ENCODE measurements around the gene CYB5B. TPM values are rescaled to one million over a fixed set of nuclear protein-coding genes. Genes with fewer than 3 reads are reported as not detected.

The CYB5B gene
- total RNA-seq, 1 donor from 2014 or later, result 102 TPM

- no peak for DNase-seq (ENCODE audit: extremely low read depth, low read depth, low spot score)
These were observed 58.1 kb downstream of the CYB5B start for GRCh38 chr16:69482410-69482991.

- DNase-seq (ENCODE audit: extremely low read depth, low read depth, low spot score), result no peak
These were observed 59.2 kb downstream of the CYB5B start for GRCh38 chr16:69483611-69484010.

DNA sequence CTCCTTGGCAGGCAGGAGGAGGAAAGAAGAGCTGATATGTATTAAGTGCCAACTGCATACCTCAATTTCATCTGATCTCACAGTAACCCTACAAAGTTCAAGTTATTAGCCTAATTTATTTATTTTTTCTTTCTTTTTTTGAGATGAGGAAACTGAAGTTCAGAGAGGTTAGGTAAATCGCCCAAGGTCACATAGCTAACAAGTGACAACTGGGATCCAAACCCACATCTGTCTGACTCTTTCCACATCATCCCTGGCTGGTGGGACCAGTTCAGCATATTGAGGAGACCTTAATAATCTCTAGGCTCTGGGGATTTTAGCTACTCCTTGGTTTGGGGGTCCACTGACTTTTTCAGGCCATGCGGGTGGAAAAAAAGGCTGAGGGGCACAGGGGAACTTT lies 60.9 kb downstream of the CYB5B start:
- DNase-seq (ENCODE audit: extremely low read depth, low read depth, low spot score), result no peak

GRCh38 chr16:69485816-69486215 lies 61.4 kb downstream of the CYB5B start:
- DNase-seq (ENCODE audit: extremely low read depth, low read depth, low spot score), result no peak

GRCh38 chr16:69486272-69486671 lies 61.9 kb downstream of the CYB5B start:
- no peak for DNase-seq (ENCODE audit: extremely low read depth, low read depth, low spot score)

GRCh38 chr16:69486724-69487123 lies 62.3 kb downstream of the CYB5B start:
- no peak for DNase-seq (ENCODE audit: extremely low read depth, low read depth, low spot score)

- DNase-seq (ENCODE audit: extremely low read depth, low read depth, low spot score), result no peak
These were observed 66.4 kb downstream of the CYB5B start for GRCh38 chr16:69490707-69491324.

DNA sequence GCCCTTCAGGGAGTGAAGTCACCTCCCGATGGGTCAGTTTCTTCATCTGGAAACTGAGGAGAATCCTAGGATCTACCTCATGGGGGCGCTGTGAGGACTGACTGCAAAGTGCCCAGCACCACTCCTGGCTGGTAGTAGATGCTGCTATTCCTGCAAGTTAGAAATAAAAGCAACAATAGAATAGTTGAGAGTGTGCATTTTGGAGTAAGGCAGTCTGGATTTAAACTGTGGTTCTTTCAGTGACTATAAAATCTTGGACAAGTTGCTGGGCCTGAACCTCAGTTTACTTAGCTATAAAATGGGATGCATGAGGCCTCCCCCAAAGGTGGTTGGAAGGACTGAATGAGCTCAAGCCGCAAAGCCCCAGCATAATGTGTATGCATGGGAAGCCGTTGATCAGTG lies 70.6 kb downstream of the CYB5B start:
- DNase-seq (ENCODE audit: extremely low read depth, low read depth, low spot score), result peak; percentile 14

DNA sequence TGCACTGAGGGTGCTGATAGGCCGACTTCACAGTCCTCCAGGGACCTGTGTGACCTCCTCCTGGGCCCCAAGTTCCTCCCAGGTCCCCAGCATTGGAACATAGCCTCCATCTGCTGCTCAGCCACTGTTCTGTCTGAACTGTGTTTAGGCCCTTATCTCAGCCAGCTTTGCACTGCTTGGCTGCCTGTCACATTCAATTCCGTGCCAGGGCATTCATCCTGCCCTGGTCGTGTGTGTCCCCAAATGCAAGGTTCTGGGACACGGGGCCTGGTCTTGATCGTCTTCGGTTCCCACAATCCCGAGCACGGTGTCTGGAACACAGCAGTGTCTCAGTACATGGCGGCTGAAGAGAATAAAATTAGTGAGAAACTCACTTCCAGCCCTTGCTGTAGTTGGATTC lies 71.4 kb downstream of the CYB5B start:
- DNase-seq (ENCODE audit: extremely low read depth, low read depth, low spot score), result no peak

GRCh38 chr16:69496376-69496775 lies 72.0 kb downstream of the CYB5B start:
- DNase-seq (ENCODE audit: extremely low read depth, low read depth, low spot score), result no peak

DNA sequence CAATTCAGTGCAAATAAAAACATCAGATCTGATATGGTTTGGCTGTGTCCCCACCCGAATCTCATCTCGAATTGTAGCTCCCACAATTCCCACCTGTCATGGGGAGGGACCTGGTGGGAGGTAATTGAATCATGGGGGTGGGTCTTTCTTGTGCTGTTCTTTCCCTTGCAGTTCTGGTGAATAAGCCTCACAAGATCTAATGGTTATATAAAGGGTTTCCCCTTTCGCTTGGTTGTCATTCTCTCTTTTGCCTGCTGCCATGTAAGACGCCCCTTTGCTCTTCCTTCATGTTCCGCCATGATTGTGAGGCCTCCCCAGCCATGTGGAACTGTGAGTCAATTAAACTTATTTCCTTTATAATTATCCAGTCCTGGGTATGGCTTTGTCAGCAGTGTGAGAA lies 72.5 kb downstream of the CYB5B start:
- no peak for DNase-seq (ENCODE audit: extremely low read depth, low read depth, low spot score)

DNA sequence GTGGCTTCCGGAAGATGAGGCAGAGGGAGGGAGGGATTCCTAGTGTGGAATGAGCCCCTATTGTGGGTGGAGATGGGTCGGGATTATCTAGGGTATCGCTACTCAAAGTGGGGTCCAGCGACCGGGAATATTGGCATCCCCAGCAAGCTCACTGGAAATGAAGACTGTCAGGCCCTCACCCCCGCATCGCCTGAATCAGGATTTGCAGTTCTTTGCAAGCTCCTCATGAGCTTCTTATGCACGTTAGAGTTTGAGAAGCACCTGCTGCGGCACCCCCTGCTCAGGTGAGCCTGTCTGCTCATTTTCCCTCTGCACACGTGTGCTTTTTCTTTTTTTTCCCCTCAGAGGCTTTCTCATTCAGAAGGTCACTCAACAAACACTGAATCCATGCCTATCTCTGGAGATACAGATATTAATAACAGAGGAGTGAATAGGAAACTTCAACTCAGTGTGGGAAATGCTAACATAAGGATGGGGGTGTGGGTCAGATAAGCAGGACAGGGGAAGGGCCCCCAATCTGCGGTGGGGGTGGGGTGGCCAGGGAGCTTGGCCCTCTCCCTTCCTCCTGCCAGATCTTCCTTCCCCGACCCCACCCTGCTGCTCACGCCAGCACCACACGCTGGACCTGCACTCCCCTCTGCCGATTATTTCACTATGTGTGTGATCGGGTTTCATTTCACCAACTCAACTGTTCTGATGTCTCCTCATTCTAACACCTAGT lies 73.6 kb downstream of the CYB5B start:
- DNase-seq (ENCODE audit: extremely low read depth, low read depth, low spot score), result no peak

DNA sequence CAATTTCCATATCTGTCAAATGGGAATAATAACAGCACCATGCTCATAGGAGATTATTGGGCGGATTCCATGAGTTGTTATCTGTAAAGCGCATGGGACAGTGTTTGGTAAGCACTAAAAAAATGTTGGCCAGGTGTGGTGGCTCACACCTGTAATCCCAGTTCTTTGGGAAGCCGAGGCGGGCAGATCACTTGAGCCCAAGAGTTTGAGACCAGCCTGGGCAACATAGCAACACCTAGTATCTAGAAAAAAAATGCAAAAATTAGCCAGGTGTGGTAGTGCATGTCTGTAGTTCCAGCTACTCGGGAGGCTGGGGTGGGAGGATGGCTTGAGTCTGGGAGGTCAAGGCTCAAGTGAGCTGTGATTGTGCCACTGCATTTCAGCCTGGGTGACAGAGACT lies 74.5 kb downstream of the CYB5B start:
- DNase-seq (ENCODE audit: extremely low read depth, low read depth, low spot score), result no peak

GRCh38 chr16:69499541-69500230 lies 75.3 kb downstream of the CYB5B start:
- no peak for DNase-seq (ENCODE audit: extremely low read depth, low read depth, low spot score)

- no peak for DNase-seq (ENCODE audit: extremely low read depth, low read depth, low spot score)
These were observed 76.1 kb downstream of the CYB5B start for GRCh38 chr16:69500496-69500895.

GRCh38 chr16:69501956-69502745 lies 77.7 kb downstream of the CYB5B start:
- no peak for DNase-seq (ENCODE audit: extremely low read depth, low read depth, low spot score)

- DNase-seq (ENCODE audit: extremely low read depth, low read depth, low spot score), result no peak
These were observed 78.8 kb downstream of the CYB5B start for GRCh38 chr16:69503244-69503643.

GRCh38 chr16:69508033-69508755 lies 83.8 kb downstream of the CYB5B start:
- no peak for DNase-seq (ENCODE audit: extremely low read depth, low read depth, low spot score)

DNA sequence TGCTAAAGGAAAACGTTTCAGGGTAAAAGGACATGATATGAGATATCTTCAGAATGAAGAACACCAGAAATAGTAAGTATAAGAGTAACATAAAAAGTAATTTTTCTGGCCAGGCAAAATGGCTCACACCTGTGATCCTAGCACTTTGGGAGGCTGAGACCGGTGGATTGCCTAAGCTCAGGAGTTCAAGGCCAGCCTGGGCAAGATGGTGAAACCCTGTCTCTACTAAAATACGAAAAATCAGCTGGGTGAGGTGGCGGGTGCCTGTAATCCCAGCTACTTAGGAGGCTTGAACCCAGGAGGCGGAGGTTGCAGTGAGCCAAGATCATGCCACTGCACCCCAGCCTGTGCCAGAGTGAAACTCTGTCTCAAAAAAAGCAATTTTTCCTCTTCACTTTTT lies 84.7 kb downstream of the CYB5B start:
- DNase-seq (ENCODE audit: extremely low read depth, low read depth, low spot score), result no peak

DNA sequence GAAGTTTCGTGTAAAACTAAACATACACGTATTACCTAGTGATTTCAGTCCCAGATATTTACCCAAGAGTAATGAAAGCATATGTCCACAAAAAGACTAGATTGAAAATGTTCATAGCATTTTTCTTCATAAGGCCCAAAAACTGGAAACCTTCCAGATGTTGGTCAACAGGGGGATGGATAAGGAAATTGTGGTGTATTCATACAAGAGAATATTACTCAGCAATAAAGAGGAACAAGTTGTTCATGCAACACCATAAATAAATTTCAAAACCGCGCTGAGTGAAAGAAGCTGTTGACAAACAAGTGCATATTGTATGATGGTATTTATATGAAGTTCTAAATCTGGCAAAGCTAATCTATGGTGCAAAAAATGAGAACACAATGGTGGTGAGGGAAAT lies 87.2 kb downstream of the CYB5B start:
- DNase-seq (ENCODE audit: extremely low read depth, low read depth, low spot score), result no peak
